NT2/D1 (cell line): ENCODE measurements around the gene DYNC1H1.

Experiments
- SUZ12 ChIP-seq: IDR thresholded peaks from 2 replicates; pipeline ENCODE4 v1.6.1; 2011; ENCODE audit not compliant: insufficient read length, insufficient read depth; ENCODE audit errors: extremely low read depth
- ZNF274 ChIP-seq: IDR thresholded peaks from 2 replicates; pipeline ENCODE4 v1.6.1; 2011; ENCODE audit warnings: mild to moderate bottlenecking, low read depth, low read length

- no peak for TF ChIP-seq ZNF274
- no peak for TF ChIP-seq SUZ12
Measured at GRCh38 chr14:102052522-102052921, 88.1 kb downstream of the DYNC1H1 start.
